Colonic mucosa (tissue), 4 donors: Measurements from ENCODE around the gene HAAO. TPM values are rescaled to one million over a fixed set of nuclear protein-coding genes. Genes with fewer than 3 reads are reported as not detected.

Experiments
- DNase-seq: peaks from one replicate; pipeline ENCODE4 v3.0.0-alpha.2; 2020
- H3K27ac ChIP-seq: fragments of 200-600 bp; one replicate; pipeline ENCODE4 v1.8.0; 2021
- H3K27me3 ChIP-seq: fragments of 200-600 bp; one replicate; pipeline ENCODE4 v1.8.0; 2021
- H3K36me3 ChIP-seq: fragments of 200-600 bp; one replicate; pipeline ENCODE4 v1.8.0; 2021
- H3K4me1 ChIP-seq: fragments of 200-600 bp; one replicate; pipeline ENCODE4 v1.8.0; 2021; ENCODE audit warnings: mild to moderate bottlenecking
- H3K4me3 ChIP-seq: fragments of 200-600 bp; one replicate; pipeline ENCODE4 v1.8.0; 2021
- H3K9ac ChIP-seq, 2 donors: one replicate each; pipeline ENCODE4 v1.7.0; 2013; ENCODE audit warnings: control low read depth in 2 of 2, low read depth in 2 of 2, low read length in 2 of 2
- H3K9me3 ChIP-seq: fragments of 200-600 bp; one replicate; pipeline ENCODE4 v1.8.0; 2021
- CTCF ChIP-seq: fragments of 200-600 bp; IDR thresholded peaks from one replicate; pipeline ENCODE4 v1.8.0; 2022; ENCODE audit warnings: antibody characterized with exemption, mild to moderate bottlenecking
- intact Hi-C: fragments of 100-400 bp; cut with DNase I; formaldehyde crosslinking; loops from one replicate; pipeline ENCODE4 v1.14.1; 2022
- total RNA-seq, 2 donors: library from RNA; stranded (reverse); fragmentation: NEBNext Ultra II Directional in 1 of 2; extraction: Animal tissue kit (Norgen Biotek cat#: 25700) in 1 of 2; gene quantifications; one replicate each; pipeline ENCODE4 v1.2.1, GENCODE V29; 2021
- donor health status: healthy.
- donor health status: DM: no; HTN: no; CAD: no.
- donor health status: DM: no; HTN: no; CAD: no.

The HAAO gene
- total RNA-seq, 2 donors from 2014 or later: 8.2 to 17.8 TPM

- H3K27me3 ChIP-seq: no peaks in the 10 kb centered on the region
- no peak overlapping the region for H3K4me3 ChIP-seq
- no peak overlapping the region for H3K27ac ChIP-seq
- intact Hi-C loops: no loop called here
- TF ChIP-seq CTCF: no peak
- no peaks in the 10 kb centered on the region for H3K4me1 ChIP-seq
- H3K9ac ChIP-seq: no peak overlapping the region
- no peaks in the 10 kb centered on the region for H3K36me3 ChIP-seq
- DNase-seq: no peak
- H3K9me3 ChIP-seq: no peaks in the 10 kb centered on the region
Observed at GRCh38 chr2:42754776-42755140, 37.6 kb downstream of the HAAO start.

GRCh38 chr2:42754021-42754775, 38.2 kb downstream of the HAAO start:
- TF ChIP-seq CTCF: no peak
- no peak for DNase-seq
- Histone ChIP-seq H3K4me1 (no peaks in the 10 kb centered on the region), H3K27me3 (no peaks in the 10 kb centered on the region), H3K4me3 (no peak overlapping the region), H3K27ac (no peak overlapping the region), H3K36me3 (no peaks in the 10 kb centered on the region), H3K9ac (no peak overlapping the region), H3K9me3 (no peaks in the 10 kb centered on the region)
- intact Hi-C loops: no loop called here

- H3K27ac ChIP-seq: no peak overlapping the region
- H3K9me3 ChIP-seq: no peaks in the 10 kb centered on the region
- H3K4me3 ChIP-seq: no peak overlapping the region
- intact Hi-C loops: no loop called here
- H3K27me3 ChIP-seq: no peaks in the 10 kb centered on the region
- no peak overlapping the region for H3K9ac ChIP-seq
- DNase-seq: no peak
- H3K36me3 ChIP-seq: no peaks in the 10 kb centered on the region
- no peak for TF ChIP-seq CTCF
- H3K4me1 ChIP-seq: no peaks in the 10 kb centered on the region
Observed at GRCh38 chr2:42752816-42753813, 39.3 kb downstream of the HAAO start.

- Histone ChIP-seq H3K4me1 (no peaks in the 10 kb centered on the region), H3K9me3 (no peaks in the 10 kb centered on the region), H3K27me3 (no peaks in the 10 kb centered on the region), H3K36me3 (no peaks in the 10 kb centered on the region), H3K27ac (no peak overlapping the region), H3K4me3 (no peak overlapping the region), H3K9ac (no peak overlapping the region)
- intact Hi-C loops: no loop called here
- DNase-seq: no peak
- TF ChIP-seq CTCF: no peak
Observed at GRCh38 chr2:42752314-42752713, 40.1 kb downstream of the HAAO start.

- Histone ChIP-seq H3K36me3 (no peaks in the 10 kb centered on the region), H3K9ac (no peak overlapping the region), H3K9me3 (no peaks in the 10 kb centered on the region), H3K27ac (no peak overlapping the region), H3K4me1 (no peaks in the 10 kb centered on the region), H3K4me3 (no peak overlapping the region), H3K27me3 (no peaks in the 10 kb centered on the region)
- TF ChIP-seq CTCF: no peak
- intact Hi-C loops: no loop called here
- DNase-seq: no peak
Observed at GRCh38 chr2:42748840-42749239, 43.5 kb downstream of the HAAO start.
